ENCODE measurements around the gene TNRC18.

GRCh38 chr7:5432691-5433090, 9.1 kb upstream of the TNRC18 start:
- TF ChIP-seq, protein P1, sequence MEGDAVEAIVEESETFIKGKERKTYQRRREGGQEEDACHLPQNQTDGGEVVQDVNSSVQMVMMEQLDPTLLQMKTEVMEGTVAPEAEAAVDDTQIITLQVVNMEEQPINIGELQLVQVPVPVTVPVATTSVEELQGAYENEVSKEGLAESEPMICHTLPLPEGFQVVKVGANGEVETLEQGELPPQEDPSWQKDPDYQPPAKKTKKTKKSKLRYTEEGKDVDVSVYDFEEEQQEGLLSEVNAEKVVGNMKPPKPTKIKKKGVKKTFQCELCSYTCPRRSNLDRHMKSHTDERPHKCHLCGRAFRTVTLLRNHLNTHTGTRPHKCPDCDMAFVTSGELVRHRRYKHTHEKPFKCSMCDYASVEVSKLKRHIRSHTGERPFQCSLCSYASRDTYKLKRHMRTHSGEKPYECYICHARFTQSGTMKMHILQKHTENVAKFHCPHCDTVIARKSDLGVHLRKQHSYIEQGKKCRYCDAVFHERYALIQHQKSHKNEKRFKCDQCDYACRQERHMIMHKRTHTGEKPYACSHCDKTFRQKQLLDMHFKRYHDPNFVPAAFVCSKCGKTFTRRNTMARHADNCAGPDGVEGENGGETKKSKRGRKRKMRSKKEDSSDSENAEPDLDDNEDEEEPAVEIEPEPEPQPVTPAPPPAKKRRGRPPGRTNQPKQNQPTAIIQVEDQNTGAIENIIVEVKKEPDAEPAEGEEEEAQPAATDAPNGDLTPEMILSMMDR (conservative IDR thresholded peaks at IDR 0.05; ENCODE audit: low read depth, low read length) = no peak
- no peak for TF ChIP-seq EZH2 (IDR thresholded peaks at IDR 0.05; ENCODE audit: borderline replicate concordance, low read depth, low read length, poor library complexity, severe bottlenecking)
